Measurements from ENCODE around the gene WBP2NL. TPM values are rescaled to one million over a fixed set of nuclear protein-coding genes. Genes with fewer than 3 reads are reported as not detected.

WBP2NL gene
- total RNA-seq, 3 donors from 2014 or later (not counting 1 experiment from before 2014, with no cell fraction given), result 1.7 to 3.6 (median 3.0) TPM

DNA sequence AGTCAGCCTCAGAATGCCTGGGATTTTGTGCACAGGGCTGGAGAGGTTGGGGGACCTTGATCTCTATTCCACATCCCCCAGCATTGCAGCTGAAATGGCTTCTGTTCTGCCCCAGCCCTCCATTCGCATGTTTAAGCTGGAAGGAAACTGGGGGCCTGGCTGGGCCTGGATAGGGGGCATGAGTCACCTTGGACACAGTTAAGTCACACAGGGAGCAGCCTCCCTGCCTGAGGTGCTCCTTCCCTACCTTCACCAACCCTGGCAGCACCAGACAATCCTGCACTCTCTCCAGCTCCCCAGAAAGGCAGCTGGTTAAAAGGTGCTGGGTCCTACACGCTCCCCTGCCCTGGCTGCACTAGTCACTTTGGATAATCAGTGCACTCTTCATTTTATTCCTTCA, 45.9 kb upstream of the WBP2NL start:
- TF ChIP-seq, protein P1, sequence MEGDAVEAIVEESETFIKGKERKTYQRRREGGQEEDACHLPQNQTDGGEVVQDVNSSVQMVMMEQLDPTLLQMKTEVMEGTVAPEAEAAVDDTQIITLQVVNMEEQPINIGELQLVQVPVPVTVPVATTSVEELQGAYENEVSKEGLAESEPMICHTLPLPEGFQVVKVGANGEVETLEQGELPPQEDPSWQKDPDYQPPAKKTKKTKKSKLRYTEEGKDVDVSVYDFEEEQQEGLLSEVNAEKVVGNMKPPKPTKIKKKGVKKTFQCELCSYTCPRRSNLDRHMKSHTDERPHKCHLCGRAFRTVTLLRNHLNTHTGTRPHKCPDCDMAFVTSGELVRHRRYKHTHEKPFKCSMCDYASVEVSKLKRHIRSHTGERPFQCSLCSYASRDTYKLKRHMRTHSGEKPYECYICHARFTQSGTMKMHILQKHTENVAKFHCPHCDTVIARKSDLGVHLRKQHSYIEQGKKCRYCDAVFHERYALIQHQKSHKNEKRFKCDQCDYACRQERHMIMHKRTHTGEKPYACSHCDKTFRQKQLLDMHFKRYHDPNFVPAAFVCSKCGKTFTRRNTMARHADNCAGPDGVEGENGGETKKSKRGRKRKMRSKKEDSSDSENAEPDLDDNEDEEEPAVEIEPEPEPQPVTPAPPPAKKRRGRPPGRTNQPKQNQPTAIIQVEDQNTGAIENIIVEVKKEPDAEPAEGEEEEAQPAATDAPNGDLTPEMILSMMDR (IDR thresholded peaks at IDR 0.05), result no peak
- Mint-ChIP-seq H3K27ac (no peak overlapping the region), H3K36me3 (no peaks in the 10 kb centered on the region), H3K4me3 (no peak overlapping the region), H3K9me3 (no peaks in the 10 kb centered on the region), H3K4me1 (peaks cover 5% of the 10 kb centered on the region in 2 donors), H3K27me3 (ENCODE audit: low read depth in 2 of 2) (peaks cover 0 to 4% of the 10 kb centered on the region in 2 donors)
- H3K36me3 ChIP-seq (ENCODE audit: control insufficient read depth, insufficient read depth, low read length), result no peaks in the 10 kb centered on the region
- ATAC-seq, result no peak
- no peaks in the 10 kb centered on the region for H3K9me3 ChIP-seq (ENCODE audit: control insufficient read depth, insufficient read depth, low read length)
- H3K4me3 ChIP-seq (ENCODE audit: low read length), result no peak overlapping the region
- no peaks in the 10 kb centered on the region for H3K27me3 ChIP-seq (ENCODE audit: control insufficient read depth, insufficient read depth, low read length)
- intact Hi-C loops (cut with micrococcal nuclease), result no loop called here
- WGBS (ENCODE audit: insufficient coverage), result 94% methylated on average over 2 of the region's 2 CpGs
- H3K27ac ChIP-seq (ENCODE audit: low read length), result no peak overlapping the region
- DNase-seq, result no peak
- peaks cover 4% of the 10 kb centered on the region for H3K4me1 ChIP-seq (ENCODE audit: control insufficient read depth, insufficient read depth, low read length)

GRCh38 chr22:41957941-41958556, 40.5 kb upstream of the WBP2NL start:
- 48% methylated on average over 23 of the region's 23 CpGs for WGBS (ENCODE audit: insufficient coverage)
- intact Hi-C loops (cut with micrococcal nuclease), result loop anchor here (1.0 kb wide), 1 partner anchor 261 kb away; no protein-coding TSS in a partner anchor
- H3K4me1 Mint-ChIP-seq, result peaks cover 5 to 14% of the 10 kb centered on the region in 2 donors
- ATAC-seq, result peak; percentile 5 to 35 (median 10)
- Histone ChIP-seq H3K27ac (ENCODE audit: low read length) (no peak overlapping the region), H3K4me1 (ENCODE audit: control insufficient read depth, insufficient read depth, low read length) (peaks cover 9% of the 10 kb centered on the region), H3K36me3 (ENCODE audit: control insufficient read depth, insufficient read depth, low read length) (no peaks in the 10 kb centered on the region), H3K4me3 (ENCODE audit: low read length) (no peak overlapping the region), H3K9me3 (ENCODE audit: control insufficient read depth, insufficient read depth, low read length) (no peaks in the 10 kb centered on the region), H3K27me3 (ENCODE audit: control insufficient read depth, insufficient read depth, low read length) (no peaks in the 10 kb centered on the region)
- no peaks in the 10 kb centered on the region for H3K36me3 Mint-ChIP-seq
- DNase-seq, result no peak
- no peak overlapping the region for H3K4me3 Mint-ChIP-seq
- H3K9me3 Mint-ChIP-seq, result no peaks in the 10 kb centered on the region
- peaks cover 0 to 4% of the 10 kb centered on the region in 2 donors for H3K27me3 Mint-ChIP-seq (ENCODE audit: low read depth in 2 of 2)
- TF ChIP-seq, protein P1 (IDR thresholded peaks at IDR 0.05), result peak; percentile 43
- H3K27ac Mint-ChIP-seq, result peak overlapping the region in 1 of 2 donors; percentile 74

GRCh38 chr22:41963453-41964111, 35.0 kb upstream of the WBP2NL start:
- Mint-ChIP-seq H3K27ac (no peak overlapping the region), H3K9me3 (no peaks in the 10 kb centered on the region), H3K4me3 (no peak overlapping the region), H3K27me3 (ENCODE audit: low read depth in 2 of 2) (no peaks in the 10 kb centered on the region), H3K36me3 (no peaks in the 10 kb centered on the region), H3K4me1 (peaks cover 6 to 8% of the 10 kb centered on the region in 2 donors)
- Histone ChIP-seq H3K27ac (ENCODE audit: low read length) (no peak overlapping the region), H3K9me3 (ENCODE audit: control insufficient read depth, insufficient read depth, low read length) (no peaks in the 10 kb centered on the region), H3K4me1 (ENCODE audit: control insufficient read depth, insufficient read depth, low read length) (no peaks in the 10 kb centered on the region), H3K36me3 (ENCODE audit: control insufficient read depth, insufficient read depth, low read length) (no peaks in the 10 kb centered on the region), H3K27me3 (ENCODE audit: control insufficient read depth, insufficient read depth, low read length) (no peaks in the 10 kb centered on the region), H3K4me3 (ENCODE audit: low read length) (no peak overlapping the region)
- ATAC-seq (no peak), DNase-seq (no peak)
- intact Hi-C loops (cut with micrococcal nuclease), result no loop called here
- WGBS (ENCODE audit: insufficient coverage), result 78% methylated on average over 9 of the region's 9 CpGs
- TF ChIP-seq, protein P1 (IDR thresholded peaks at IDR 0.05), result no peak

Data from natural killer cell (primary cell).